Measurements from ENCODE around the gene CHRDL2. TPM values are rescaled to one million over a fixed set of nuclear protein-coding genes. Genes with fewer than 3 reads are reported as not detected.

The CHRDL2 gene
- total RNA-seq, 4 donors from 2014 or later: 0.20 TPM; not detected in 3

DNA sequence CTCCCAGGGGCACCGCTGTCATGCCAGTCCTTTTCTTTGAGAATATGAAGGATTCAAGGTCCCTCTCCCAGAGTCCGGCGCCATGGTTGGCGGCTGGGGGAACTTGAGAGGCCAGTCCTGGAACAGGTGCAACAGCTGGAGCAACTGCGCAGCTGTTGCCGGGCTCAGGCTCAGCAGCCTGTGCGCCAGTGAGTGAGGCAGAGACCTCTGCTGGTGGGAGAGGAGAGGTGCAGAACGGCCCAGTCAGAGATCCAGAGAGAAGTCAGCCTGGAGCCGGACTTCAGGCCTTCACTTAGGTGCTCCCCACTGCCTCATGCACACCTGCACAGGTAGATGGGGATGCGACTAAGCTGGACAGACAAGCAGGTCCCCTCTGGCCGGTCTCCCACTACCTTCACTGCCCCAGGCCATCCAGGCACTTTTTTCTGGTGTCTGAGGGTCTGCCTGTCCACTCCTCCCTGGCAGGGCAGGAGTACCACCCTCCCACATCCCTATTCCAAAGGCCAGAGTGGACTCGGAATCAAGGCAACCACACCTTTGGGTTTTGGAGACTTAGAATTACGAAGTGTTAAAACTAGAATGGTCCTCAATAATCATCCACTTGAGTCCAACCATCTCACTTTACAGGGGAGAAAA lies 4.6 kb downstream of the CHRDL2 start:
- no peak for TF ChIP-seq POLR2A (IDR thresholded peaks at IDR 0.05)
- TF ChIP-seq, protein P1, sequence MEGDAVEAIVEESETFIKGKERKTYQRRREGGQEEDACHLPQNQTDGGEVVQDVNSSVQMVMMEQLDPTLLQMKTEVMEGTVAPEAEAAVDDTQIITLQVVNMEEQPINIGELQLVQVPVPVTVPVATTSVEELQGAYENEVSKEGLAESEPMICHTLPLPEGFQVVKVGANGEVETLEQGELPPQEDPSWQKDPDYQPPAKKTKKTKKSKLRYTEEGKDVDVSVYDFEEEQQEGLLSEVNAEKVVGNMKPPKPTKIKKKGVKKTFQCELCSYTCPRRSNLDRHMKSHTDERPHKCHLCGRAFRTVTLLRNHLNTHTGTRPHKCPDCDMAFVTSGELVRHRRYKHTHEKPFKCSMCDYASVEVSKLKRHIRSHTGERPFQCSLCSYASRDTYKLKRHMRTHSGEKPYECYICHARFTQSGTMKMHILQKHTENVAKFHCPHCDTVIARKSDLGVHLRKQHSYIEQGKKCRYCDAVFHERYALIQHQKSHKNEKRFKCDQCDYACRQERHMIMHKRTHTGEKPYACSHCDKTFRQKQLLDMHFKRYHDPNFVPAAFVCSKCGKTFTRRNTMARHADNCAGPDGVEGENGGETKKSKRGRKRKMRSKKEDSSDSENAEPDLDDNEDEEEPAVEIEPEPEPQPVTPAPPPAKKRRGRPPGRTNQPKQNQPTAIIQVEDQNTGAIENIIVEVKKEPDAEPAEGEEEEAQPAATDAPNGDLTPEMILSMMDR (IDR thresholded peaks at IDR 0.05 in 4 of 5, conservative IDR thresholded peaks at IDR 0.05 in 1 of 5): peak; percentile 93 to 98 (median 95)
- peaks cover 8 to 16% (median 10%) of the 10 kb centered on the region in 3 donors for H3K27me3 ChIP-seq
- no peaks in the 10 kb centered on the region for H3K9me3 ChIP-seq
- in situ Hi-C loops (cut with MboI; ENCODE audit: low sequenced_read_pairs in 4 of 4): loop anchor here in 2 of 4 donors (25.0 kb wide), 1 partner anchor 264 kb away; the partner anchor contains the start of gene KCNE3 (in 2 of the 2)
- H3K4me3 ChIP-seq: no peak overlapping the region
- H3K4me1 ChIP-seq: peaks cover 3% of the 10 kb centered on the region in 2 donors
- intact Hi-C loops (cut with DNase I; ENCODE audit: low total_unique reads): loop anchor here (1.0 to 10.0 kb wide), 6 partner anchors 24 to 274 kb away; partner anchors contain the start of gene LIPT2
- ATAC-seq (peak; percentile 92 to 98), DNase-seq (peak; percentile 79 to 89)
- H3K36me3 ChIP-seq: no peaks in the 10 kb centered on the region
- peak overlapping the region; percentile 7 to 63 (median 42) for H3K27ac ChIP-seq

DNA sequence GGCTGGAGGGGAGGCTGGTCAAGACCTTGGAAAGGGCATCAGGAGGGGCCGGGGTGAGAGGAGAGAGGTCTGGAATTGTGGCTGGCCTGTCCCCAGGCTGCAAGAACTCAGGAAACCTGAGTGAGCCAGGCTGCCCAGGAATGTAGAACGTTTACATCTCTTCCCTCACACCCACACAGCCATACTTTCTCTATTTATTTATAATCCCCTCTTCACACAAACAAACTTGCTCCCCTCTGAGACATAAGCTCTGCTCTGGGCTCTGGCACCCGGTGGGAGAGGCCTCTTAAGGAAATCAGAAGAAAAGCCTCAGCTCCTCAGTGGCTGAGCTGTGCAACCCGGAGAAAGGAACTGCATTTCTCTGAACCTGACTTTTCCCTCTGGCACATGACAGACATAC lies 5.5 kb downstream of the CHRDL2 start:
- Histone ChIP-seq H3K4me3 (no peak overlapping the region), H3K27ac (peak overlapping the region in 2 of 4 donors; percentile 45 to 63), H3K27me3 (peaks cover 4 to 10% (median 4%) of the 10 kb centered on the region in 3 donors), H3K36me3 (no peaks in the 10 kb centered on the region), H3K4me1 (peaks cover 7% of the 10 kb centered on the region in 2 donors), H3K9me3 (no peaks in the 10 kb centered on the region)
- in situ Hi-C loops (cut with MboI; ENCODE audit: low sequenced_read_pairs in 4 of 4) (loop anchor here in 2 of 4 donors (25.0 kb wide), 1 partner anchor 263 kb away; the partner anchor contains the start of gene KCNE3 (in 2 of the 2)), intact Hi-C loops (cut with DNase I; ENCODE audit: low total_unique reads) (loop anchor here (1.0 to 10.0 kb wide), 6 partner anchors 23 to 273 kb away; partner anchors contain the start of gene LIPT2)
- DNase-seq (no peak), ATAC-seq (no peak)
- TF ChIP-seq, protein P1 (IDR thresholded peaks at IDR 0.05 in 4 of 5, conservative IDR thresholded peaks at IDR 0.05 in 1 of 5): no peak
- no peak for TF ChIP-seq POLR2A (IDR thresholded peaks at IDR 0.05)

DNA sequence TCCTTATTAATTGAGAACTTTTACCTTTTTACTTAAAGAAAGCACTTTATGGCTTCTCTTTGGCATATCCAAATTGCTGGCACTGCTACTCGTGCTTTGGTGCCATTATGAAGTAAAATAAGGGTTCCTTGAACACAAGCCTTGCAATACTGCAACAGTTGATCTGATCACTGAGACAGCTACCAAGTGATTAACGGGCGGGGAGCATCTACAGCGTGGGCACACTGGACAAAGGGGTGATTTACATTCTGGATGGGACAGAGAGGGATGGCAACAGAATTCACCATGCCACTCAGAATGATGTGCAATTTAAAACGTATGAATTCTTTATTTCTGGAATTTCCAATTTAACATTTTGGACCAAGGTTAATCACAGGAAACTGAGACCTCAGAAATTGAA lies 7.7 kb downstream of the CHRDL2 start:
- in situ Hi-C loops (cut with MboI; ENCODE audit: low sequenced_read_pairs in 4 of 4): no loop called here

DNA sequence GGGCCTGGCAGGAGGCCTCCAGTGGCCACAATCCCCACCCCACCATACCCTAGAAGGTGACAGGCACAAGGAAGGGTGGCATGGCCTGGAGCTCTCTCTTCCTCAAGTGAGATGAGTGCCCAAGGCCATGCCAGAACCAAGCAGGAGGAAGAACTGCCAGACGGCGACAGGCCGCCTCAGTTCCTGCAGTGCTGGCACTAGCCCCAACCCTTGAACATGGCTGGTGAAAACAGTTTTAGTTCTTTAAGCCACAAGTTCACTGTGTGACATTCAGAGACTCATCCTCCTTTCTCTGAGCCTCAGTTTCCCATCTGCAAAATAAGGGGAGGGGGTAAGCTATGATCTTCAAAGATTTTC lies 9.8 kb downstream of the CHRDL2 start:
- peak overlapping the region; percentile 35 to 62 (median 47) for H3K27ac ChIP-seq
- no peak for TF ChIP-seq POLR2A (IDR thresholded peaks at IDR 0.05)
- TF ChIP-seq, protein P1 (IDR thresholded peaks at IDR 0.05 in 4 of 5, conservative IDR thresholded peaks at IDR 0.05 in 1 of 5): no peak
- intact Hi-C loops (cut with DNase I; ENCODE audit: low total_unique reads): loop anchor here (10.0 kb wide), 1 partner anchor 227 kb away; the partner anchor contains the start of gene LIPT2

More for the DNA sequence above, 7.7 kb downstream of the CHRDL2 start:
- H3K27ac ChIP-seq: no peak overlapping the region
- H3K4me3 ChIP-seq: no peak overlapping the region
- H3K27me3 ChIP-seq: no peaks in the 10 kb centered on the region
- no peaks in the 10 kb centered on the region for H3K9me3 ChIP-seq
- no peaks in the 10 kb centered on the region for H3K36me3 ChIP-seq
- intact Hi-C loops (cut with DNase I; ENCODE audit: low total_unique reads): loop anchor here (10.0 kb wide), 1 partner anchor 229 kb away; the partner anchor contains the start of gene LIPT2
- TF ChIP-seq, protein P1 (IDR thresholded peaks at IDR 0.05 in 4 of 5, conservative IDR thresholded peaks at IDR 0.05 in 1 of 5): no peak
- no peak for TF ChIP-seq POLR2A (IDR thresholded peaks at IDR 0.05)
- DNase-seq (no peak), ATAC-seq (no peak)
- H3K4me1 ChIP-seq: peaks cover 12% of the 10 kb centered on the region in 2 donors

More for the DNA sequence above, 9.8 kb downstream of the CHRDL2 start:
- no peaks in the 10 kb centered on the region for H3K27me3 ChIP-seq
- no peaks in the 10 kb centered on the region for H3K9me3 ChIP-seq
- DNase-seq (no peak), ATAC-seq (no peak)
- peaks cover 12% of the 10 kb centered on the region in 2 donors for H3K4me1 ChIP-seq
- H3K4me3 ChIP-seq: no peak overlapping the region
- in situ Hi-C loops (cut with MboI; ENCODE audit: low sequenced_read_pairs in 4 of 4): no loop called here
- no peaks in the 10 kb centered on the region for H3K36me3 ChIP-seq

Data from gastrocnemius medialis (tissue), 4 donors.